GM18867 (cell line): Measurements from ENCODE around the gene PPM1A.

ENCODE experiments used
- ATAC-seq: cut with Tn5 transposase; IDR thresholded peaks from one replicate; pipeline ENCODE4 v1.9.1; 2021; ENCODE audit warnings: mild to moderate bottlenecking, moderate library complexity; ENCODE audit not compliant: unreplicated experiment

PPM1A gene

DNA sequence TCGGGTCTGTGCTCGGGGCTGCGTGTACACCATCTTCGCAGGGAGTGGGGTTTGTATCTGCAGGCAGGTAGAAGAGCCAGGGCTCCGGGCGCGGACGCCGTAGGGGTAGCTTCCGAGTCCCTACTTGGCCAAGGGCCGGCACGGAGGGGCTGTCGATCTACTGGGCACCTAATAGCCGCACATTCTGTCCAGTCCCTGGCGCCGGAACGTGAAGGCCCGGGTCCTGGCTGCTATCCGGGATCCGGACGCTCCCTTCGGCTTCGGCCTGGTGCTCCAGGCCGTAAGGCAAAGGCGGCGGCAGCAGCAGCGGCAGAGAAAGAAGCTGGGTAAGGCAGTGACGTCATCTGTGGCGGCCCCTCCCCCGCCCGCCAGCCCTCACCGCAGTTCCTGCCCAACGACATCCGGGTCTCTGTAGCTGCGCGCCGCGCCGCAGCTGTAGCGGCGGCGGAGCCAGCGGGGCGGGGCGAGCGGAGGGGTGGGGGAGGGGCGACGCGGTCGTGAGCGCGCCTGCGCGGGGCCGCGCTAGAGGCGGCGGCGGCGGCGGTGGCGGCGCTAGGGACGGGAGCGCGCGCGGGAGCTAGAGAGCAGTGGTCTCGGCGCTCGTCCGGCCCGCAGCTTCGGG is at the start of gene PPM1A:
Gene PPM1A (plus strand): TSS at position 525 of the 622 bp plus-strand sequence. CDS start 33,483 bp downstream, outside the sequence.
- peak; percentile 70 for ATAC-seq

DNA sequence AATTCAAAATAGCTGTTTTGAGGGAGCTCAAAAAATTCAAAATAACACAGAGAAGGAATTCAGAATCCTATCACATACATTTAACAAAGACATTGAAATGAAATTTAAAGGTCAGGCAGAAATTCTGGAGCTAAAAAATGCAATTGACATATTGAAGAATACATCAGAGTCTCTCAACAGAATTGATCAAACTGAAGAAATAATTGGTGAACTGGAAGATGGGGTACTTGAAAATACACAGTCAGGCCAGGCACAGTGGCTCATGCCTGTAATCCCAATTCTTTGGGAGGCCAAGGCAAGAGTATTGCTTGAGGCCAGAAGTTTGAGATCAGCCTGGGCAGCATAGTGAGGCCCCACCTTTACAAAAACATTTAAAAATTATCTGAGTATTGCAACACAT is 49.7 kb upstream of the PPM1A start:
- ATAC-seq: no peak

- peak; percentile 85 for ATAC-seq
Observed at GRCh38 chr14:60204104-60204842, 44.7 kb upstream of the PPM1A start.

DNA sequence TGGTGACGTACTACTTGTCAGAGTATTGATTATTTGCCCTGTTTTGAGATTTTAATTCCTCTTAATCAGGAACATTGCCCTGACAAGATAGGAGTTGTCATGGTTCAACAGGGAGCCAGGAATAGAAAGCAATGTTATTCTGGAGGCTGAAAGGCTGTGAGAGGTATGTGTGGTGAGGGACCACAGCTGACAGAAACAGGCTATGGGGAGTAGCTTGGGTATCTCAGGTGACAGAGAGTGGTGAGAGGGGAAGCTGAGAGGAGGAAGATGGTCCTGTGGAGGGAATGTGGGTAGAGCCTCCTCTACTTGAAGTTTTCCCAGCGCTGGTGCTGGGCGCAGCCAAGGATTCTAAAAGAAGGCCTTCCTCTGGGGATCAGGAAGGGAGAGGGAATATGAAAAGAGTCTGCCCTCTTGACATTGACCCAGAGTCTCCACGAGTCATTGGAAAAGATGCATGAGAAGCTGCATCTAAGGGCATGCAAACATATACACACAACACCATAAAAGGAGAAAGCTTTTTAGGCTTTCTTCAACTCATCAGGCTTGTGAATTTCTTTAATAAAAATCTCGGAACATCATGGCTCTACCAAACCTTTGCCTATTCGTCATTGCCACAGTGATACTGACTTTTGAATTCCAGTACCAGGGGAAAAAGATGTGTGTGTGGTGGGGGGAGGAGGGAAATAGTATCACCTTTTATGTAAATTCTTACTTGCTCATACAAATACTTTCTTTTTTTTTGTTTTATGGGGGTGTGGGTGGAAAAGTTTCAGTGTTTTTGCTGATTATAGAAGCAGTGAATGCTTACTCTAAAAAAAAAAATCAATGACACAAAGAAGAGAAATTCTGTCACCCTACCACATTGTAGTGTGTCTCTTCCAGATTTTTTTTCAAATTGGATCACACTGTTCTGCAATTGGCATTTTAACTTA is 43.9 kb upstream of the PPM1A start:
- peak; percentile 55 for ATAC-seq

DNA sequence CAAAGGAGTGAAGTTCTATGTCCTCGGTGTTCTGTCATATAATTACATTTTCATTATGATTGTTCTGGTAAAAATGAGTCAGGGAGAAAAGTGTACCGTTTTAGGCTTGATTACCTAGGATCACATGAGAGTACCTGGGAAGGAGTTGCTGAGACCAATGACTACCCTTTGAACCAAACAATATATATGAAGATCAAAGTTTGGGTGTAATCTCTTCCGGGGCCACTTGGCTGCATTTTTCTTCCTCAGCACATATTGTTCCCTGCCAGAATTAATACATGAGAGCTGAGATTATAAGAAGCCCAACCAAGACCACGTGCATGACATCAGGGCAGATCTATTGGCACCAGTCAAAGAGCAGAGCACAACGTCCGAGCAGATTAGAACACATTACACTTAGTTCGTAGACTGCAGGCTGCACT is 42.8 kb upstream of the PPM1A start:
- no peak for ATAC-seq

- peak; percentile 23 for ATAC-seq
Observed at GRCh38 chr14:60206837-60207533, 42.0 kb upstream of the PPM1A start.

DNA sequence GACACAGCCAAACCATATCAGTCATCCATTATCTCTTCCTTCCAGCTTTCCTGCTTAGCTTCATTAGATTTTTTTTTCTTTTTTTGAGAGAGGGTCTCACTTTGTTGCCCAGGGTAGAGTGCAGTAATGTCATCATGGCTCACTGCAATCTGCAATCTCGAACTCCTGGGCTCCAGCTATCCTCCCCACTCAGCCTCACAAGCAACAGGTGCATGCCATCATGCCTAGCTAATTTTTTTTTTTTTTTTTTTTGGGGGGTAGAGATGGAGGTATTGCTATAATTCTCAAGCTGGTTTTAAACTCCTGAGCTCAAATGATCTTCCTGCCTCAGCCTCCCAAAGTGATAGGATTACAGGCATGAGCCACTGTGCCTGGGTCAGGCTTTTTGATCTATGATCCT is 38.3 kb upstream of the PPM1A start:
- ATAC-seq: no peak

DNA sequence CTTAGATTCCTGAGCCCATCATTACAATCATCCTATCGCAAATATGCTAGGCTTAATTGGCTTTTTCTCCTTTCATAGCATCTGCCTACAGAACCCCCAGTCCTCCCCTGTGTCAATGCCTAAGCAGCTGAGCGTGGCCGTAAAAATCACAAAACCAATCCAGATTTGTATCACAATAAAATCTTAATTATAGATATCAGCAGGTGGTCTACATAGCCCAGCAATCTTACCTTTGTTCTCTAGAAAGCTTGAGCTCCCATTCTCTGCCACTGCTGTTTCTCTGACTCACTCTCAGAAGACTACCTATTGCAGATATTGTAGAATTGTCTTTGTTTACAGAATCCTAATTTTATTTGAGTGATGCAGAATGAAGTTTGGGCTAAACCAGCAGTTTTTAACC is 37.9 kb upstream of the PPM1A start:
- no peak for ATAC-seq

GRCh38 chr14:60212503-60213371 is 36.3 kb upstream of the PPM1A start:
- peak; percentile 94 for ATAC-seq

DNA sequence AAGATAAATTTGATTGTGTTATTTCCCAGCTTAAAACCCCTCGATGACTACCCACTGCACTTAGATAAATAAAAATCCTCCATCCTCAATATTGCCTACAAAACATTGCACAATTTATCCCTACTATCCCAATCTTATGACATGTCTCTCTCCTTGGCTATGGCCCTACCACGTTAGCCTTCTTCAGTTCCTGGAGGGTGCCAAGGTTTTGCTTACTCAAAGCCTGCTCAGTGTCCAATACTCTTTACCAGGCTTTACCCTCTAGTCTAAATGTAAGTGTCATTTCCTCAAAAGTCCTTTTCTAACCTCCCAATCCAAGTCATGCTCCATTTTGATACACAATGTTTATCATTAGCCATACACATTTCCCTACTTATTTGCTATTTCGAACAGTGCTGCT is 35.0 kb upstream of the PPM1A start:
- ATAC-seq: no peak

DNA sequence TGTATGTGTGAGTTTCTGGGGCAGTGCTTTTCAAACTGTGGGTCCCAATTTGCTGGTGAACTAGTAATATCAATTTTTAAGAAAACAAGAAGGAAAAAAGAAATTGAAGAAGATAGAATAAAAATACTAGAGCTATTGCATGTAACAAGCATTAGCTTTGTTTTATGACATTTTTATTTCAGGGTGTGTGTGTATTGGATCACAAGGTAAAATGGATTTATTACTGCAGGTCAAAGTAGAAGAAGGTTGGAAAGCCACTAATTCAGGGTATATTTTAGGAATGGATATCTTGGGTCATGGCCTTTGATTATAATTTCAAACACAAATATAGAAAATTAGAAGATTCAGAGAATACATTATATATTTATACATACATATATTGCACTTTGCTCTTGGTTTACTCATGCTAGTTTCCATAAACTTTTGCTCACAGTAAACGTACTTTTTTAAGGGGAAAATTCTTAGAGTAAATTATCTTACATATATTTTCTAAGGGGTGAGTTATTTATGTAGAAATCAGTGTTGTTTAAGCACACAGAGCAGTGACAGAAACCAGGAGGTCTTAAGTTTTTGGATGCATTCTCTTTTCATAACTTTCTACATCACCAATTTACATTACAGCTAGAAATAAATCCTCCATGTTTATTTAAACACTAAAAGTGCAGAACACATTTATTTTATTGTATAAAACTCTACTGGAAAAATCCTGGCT is 34.5 kb upstream of the PPM1A start:
- ATAC-seq: no peak

- ATAC-seq: no peak
Observed at GRCh38 chr14:60215127-60215444, 33.9 kb upstream of the PPM1A start.

DNA sequence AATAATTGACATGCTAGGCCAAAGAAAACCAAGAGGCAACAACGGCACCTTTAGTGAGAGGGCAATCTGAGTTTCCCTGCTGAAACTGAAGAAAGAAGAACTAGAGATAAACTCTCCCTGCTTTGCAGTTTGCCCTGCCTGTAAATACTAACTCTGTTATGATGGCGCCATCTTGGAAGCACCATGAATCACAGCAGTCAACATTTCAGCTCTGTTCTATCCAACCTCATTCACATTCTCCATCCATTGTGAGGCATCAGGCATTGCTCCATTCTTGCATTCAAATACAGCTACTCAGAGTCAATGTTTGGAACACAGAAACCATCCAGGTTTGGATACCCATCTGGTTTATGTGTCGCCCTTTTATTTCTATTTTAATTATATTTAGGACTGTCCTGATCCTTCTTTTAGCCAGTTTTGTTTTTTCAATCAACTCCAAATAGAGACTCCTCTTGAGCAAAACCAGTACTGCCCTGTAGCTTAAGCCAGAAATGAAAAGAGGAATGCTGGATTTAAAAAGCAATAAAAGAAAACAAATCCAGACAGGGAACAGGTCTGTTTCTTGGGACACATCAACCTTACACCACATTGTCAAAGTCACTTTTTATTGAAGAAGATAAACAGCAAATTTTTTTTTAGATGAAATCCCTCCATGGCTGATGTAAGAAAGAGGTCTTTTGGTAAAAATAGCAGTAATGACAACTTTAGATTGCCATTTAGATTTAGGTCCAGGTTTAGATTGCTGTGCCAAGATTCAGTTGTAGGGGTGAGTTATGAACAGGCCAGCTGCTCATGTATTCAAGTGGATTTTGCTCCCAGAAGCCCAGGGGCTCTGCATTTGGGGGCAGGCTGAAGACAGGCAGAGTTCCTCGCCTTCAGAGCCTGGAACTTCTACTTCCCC is 33.3 kb upstream of the PPM1A start:
- ATAC-seq: no peak

DNA sequence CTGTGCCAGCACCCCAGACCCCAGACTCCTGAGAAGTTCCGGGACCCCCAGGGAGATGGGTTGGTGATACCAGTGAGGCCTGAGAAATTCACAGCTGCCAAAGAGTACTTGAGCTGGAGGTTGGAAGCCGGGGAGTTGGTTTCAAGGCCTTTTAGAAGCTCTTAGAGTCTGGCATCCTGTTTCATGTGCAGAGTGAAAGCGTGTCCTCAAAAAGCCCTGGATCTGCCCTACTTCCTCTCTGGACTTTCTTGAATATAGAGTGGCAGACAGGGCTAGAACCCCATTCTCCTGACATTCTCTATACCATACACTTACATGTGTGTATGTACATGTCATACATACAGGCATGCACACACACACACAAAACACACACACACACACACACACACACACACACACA is 31.3 kb upstream of the PPM1A start:
- no peak for ATAC-seq

DNA sequence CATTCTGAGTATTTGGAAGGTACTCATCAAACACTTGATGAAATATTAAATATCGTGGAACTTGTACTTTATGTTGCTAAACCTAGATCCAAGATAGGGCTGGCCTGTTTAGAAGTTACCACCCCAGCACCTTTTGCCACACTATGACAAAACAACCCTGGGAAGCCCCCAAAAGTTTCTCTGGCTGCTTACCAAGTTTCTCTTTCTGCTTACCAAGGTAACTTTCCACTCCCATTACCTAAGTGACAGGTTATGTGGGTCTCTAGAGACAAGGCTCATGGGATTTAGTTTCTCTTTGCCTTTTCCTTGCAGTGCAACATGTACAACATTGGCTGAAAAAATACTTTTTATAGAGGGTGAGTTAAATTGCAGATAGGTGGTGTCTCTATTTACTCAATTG is 28.9 kb upstream of the PPM1A start:
- ATAC-seq: peak; percentile 56

- no peak for ATAC-seq
Observed at GRCh38 chr14:60220917-60221316, 28.1 kb upstream of the PPM1A start.

- ATAC-seq: no peak
Observed at GRCh38 chr14:60221457-60221856, 27.6 kb upstream of the PPM1A start.

DNA sequence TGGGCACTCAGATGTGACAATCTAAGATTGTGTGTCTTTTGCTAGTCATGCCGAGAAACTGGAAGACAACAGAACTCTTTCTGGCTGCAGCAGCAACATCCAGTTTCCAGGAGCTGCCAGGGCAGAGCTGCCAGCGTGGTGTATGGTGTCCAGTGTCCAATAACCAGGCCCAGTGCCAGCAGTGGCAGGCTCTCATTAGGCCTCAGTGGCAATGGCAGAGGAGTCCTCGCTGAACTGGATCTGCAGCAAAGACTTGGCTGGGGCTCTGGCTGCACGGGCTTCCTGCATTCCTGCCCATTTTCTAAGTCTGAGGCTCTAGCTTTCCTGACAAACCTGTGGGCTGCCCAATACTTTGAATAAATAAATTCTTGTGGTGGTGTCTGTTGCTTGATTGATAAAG is 26.2 kb upstream of the PPM1A start:
- no peak for ATAC-seq

DNA sequence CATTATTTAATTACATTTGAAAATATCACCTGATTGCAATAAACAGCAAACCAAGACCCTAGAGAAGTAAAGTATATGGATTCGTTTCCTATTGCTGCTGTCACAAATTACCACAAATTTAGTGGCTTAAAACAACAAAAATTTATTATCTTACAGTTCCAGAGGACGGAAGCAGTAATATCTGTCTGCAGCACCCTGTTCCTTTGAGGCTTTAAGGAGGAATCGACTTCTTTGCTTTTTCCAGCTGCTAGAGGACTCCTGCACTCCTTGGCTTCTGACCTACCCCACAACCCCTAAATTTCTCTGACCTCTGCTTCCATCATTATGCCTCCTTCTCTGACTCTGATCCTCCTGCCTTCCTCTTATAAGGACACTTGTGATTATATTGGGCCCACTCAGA is 23.8 kb upstream of the PPM1A start:
- no peak for ATAC-seq
